BE2C (cell line): ENCODE results near the gene SRP19.

Experiments
- DNase-seq: peaks from one replicate; pipeline ENCODE4 v3.0.0-alpha.2; 2020
- H3K27me3 ChIP-seq: fragments of 250-450 bp; sonication (Bioruptor Pico); 2 replicates; pipeline ENCODE4 v1.5.1; 2020; ENCODE audit warnings: mild to moderate bottlenecking
- H3K36me3 ChIP-seq: fragments of 250-450 bp; sonication (Bioruptor Pico); 2 replicates; pipeline ENCODE4 v1.5.1; 2020; ENCODE audit warnings: mild to moderate bottlenecking
- H3K4me1 ChIP-seq: fragments of 250-450 bp; sonication (Bioruptor Pico); 2 replicates; pipeline ENCODE4 v1.5.1; 2020
- H3K4me3 ChIP-seq: 2 replicates; pipeline ENCODE4 v1.5.1; 2011; ENCODE audit warnings: low read depth, low read length
- H3K9me3 ChIP-seq: fragments of 250-450 bp; sonication (Bioruptor Pico); 2 replicates; pipeline ENCODE4 v1.5.1; 2020
- TF ChIP-seq, protein P1 (sequence below): IDR thresholded peaks from 2 replicates; pipeline ENCODE4 v1.5.1; 2012; ENCODE audit warnings: mild to moderate bottlenecking, low read depth, low read length

SRP19 gene

DNA sequence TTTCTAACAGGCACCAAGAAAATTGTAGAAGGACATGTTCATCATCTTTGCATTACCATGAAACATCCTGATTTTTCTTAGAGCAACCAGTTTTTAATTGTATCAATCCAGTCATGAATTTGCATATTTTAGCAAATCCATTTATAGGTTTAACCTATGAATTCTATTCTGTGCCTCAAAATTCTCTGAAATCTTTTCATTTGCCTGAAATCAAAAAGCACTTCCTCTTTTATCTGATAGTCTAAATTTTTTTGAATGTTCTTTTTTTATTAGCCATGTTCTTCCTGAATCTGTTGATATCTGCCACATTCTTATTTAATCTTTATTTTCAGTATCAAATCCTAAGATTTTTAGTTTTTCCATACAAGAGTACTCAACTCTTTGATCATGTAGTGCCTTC lies 36.9 kb upstream of the SRP19 start:
- Histone ChIP-seq H3K36me3 (peaks cover 41% of the 10 kb centered on the region), H3K9me3 (no peaks in the 10 kb centered on the region), H3K4me3 (no peak overlapping the region), H3K27me3 (no peaks in the 10 kb centered on the region), H3K4me1 (no peaks in the 10 kb centered on the region)
- TF ChIP-seq, protein P1, sequence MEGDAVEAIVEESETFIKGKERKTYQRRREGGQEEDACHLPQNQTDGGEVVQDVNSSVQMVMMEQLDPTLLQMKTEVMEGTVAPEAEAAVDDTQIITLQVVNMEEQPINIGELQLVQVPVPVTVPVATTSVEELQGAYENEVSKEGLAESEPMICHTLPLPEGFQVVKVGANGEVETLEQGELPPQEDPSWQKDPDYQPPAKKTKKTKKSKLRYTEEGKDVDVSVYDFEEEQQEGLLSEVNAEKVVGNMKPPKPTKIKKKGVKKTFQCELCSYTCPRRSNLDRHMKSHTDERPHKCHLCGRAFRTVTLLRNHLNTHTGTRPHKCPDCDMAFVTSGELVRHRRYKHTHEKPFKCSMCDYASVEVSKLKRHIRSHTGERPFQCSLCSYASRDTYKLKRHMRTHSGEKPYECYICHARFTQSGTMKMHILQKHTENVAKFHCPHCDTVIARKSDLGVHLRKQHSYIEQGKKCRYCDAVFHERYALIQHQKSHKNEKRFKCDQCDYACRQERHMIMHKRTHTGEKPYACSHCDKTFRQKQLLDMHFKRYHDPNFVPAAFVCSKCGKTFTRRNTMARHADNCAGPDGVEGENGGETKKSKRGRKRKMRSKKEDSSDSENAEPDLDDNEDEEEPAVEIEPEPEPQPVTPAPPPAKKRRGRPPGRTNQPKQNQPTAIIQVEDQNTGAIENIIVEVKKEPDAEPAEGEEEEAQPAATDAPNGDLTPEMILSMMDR: no peak
- no peak for DNase-seq

DNA sequence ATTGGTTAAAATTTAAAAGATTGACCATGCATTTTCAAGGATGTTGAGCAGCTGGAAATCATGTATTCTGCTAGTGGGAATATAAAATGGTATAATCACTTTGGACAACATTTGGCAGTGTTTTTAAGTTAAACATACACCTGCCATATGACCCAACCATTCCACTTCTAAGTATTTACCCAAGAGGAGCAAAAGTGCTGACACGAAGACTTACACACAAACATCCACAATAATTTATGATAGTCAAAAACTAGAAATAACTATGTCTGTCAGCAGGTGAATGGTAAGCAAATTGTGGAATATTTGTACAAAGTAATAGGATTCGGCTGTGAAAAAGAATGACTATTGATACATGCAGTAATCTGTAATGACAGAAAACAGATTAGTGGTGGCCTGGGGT lies 30.7 kb upstream of the SRP19 start:
- H3K36me3 ChIP-seq: peaks cover 32% of the 10 kb centered on the region
- no peak for DNase-seq
- TF ChIP-seq, protein P1: no peak

DNA sequence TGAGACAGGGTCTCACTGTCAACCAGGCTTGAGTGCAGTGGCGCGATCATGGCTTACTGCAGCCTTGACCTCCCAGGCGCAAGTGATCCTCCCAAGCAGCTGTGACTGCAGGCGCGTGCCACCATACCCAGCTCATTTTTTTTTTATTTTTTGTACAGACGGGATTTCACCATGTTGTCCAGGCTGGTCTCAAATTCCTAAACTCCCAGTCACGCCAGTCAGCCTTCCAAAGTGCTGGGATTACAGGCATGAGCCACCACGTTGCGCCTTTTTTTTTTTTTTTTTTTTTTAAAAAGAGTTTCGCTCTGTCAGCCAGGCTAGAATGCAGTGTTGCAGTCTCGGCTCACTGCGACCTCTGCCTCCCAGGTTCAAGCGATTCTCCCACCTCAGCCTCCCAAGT lies 27.1 kb upstream of the SRP19 start:
- H3K4me1 ChIP-seq: no peaks in the 10 kb centered on the region; the same call in 1 of the 2 replicates
- TF ChIP-seq, protein P1: no peak
- no peak for DNase-seq
- H3K9me3 ChIP-seq: no peaks in the 10 kb centered on the region
- no peaks in the 10 kb centered on the region for H3K27me3 ChIP-seq
- H3K4me3 ChIP-seq: no peak overlapping the region
- peaks cover 36% of the 10 kb centered on the region for H3K36me3 ChIP-seq

More for the DNA sequence above, 30.7 kb upstream of the SRP19 start:
- no peaks in the 10 kb centered on the region; the same call in 1 of the 2 replicates for H3K4me1 ChIP-seq
- H3K9me3 ChIP-seq: no peaks in the 10 kb centered on the region
- no peak overlapping the region for H3K4me3 ChIP-seq
- H3K27me3 ChIP-seq: no peaks in the 10 kb centered on the region

DNA sequence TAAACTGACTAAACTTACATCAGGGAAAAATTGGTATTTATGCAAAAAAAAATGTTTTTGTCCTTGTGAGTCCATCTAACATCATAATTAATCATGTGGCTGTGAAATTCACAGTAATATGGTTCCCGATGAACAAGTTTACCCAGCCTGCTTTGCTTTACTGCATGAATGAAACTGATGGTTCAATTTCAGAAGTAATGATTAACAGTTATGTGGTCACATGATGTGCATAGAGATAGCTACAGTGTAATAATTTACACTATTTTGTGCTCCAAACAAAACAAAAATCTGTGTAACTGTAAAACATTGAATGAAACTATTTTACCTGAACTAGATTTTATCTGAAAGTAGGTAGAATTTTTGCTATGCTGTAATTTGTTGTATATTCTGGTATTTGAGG lies 16.6 kb upstream of the SRP19 start:
- Histone ChIP-seq H3K9me3 (no peaks in the 10 kb centered on the region), H3K4me1 (no peaks in the 10 kb centered on the region), H3K36me3 (peaks cover 6% of the 10 kb centered on the region), H3K4me3 (no peak overlapping the region), H3K27me3 (no peaks in the 10 kb centered on the region)
- TF ChIP-seq, protein P1: no peak
- no peak for DNase-seq

- no peak for DNase-seq
- Histone ChIP-seq H3K9me3 (no peaks in the 10 kb centered on the region; the same call in 1 of the 2 replicates), H3K4me3 (no peak overlapping the region), H3K36me3 (no peaks in the 10 kb centered on the region), H3K4me1 (no peaks in the 10 kb centered on the region), H3K27me3 (no peaks in the 10 kb centered on the region)
- TF ChIP-seq, protein P1: no peak
Observed at GRCh38 chr5:112846556-112846955, 14.5 kb upstream of the SRP19 start.

DNA sequence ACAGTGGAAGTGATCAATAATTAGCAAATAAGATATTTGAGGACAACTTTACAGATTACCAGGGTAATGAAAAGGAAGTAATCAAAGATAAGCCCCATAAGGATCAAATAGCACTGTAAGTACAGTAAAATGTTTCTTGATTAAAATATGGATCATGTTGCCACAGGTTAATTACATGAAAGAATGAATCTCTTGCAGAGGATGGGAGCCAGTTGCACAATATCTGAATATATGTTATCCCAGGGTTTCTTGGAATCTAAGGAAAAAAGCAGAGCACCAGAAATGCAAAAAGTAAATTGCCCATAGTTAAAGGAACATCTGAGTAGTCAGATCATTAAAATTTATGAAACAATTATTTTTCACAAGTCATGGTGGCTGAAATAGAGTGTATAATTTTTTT lies 13.8 kb upstream of the SRP19 start:
- TF ChIP-seq, protein P1: no peak
- H3K9me3 ChIP-seq: no peaks in the 10 kb centered on the region; the same call in 1 of the 2 replicates
- DNase-seq: no peak
- no peaks in the 10 kb centered on the region for H3K4me1 ChIP-seq
- no peak overlapping the region for H3K4me3 ChIP-seq
- H3K27me3 ChIP-seq: no peaks in the 10 kb centered on the region
- H3K36me3 ChIP-seq: no peaks in the 10 kb centered on the region
